Calu3 (cell line): Measurements from ENCODE around the gene GNB2. TPM values are rescaled to one million over a fixed set of nuclear protein-coding genes. Genes with fewer than 3 reads are reported as not detected.
"Not testable (repeated sequence)": the region's sequence is repeated elsewhere in the genome, so short reads cannot be mapped to it uniquely, and the experiment has no call there.

Source experiments
- BruUV-seq: library from RNA; stranded (reverse); fragments of 400-500 nt; replicated peaks from 2 replicates; lab custom pipeline; 2021; lab: Mats Ljungman, UMichigan
- CTCF ChIA-PET: fragments of 300-600 bp; sonication (Branson Sonifier 250); formaldehyde crosslinking; loops from one replicate; lab custom pipeline; 2022; ENCODE audit warnings: antibody characterized with exemption; lab: Charles Lee
- DNase-seq: peaks from one replicate; pipeline ENCODE4 v3.0.0; 2022
- H3K27ac Mint-ChIP-seq: one replicate; pipeline ENCODE4 v1.8.0; 2022; ENCODE audit warnings: mixed read lengths; ENCODE audit not compliant: unreplicated experiment
- H3K27me3 Mint-ChIP-seq: one replicate; pipeline ENCODE4 v1.8.0; 2022; ENCODE audit warnings: mixed read lengths; ENCODE audit not compliant: unreplicated experiment
- H3K36me3 Mint-ChIP-seq: one replicate; pipeline ENCODE4 v1.8.0; 2022; ENCODE audit warnings: mild to moderate bottlenecking, moderate library complexity, mixed read lengths; ENCODE audit not compliant: insufficient read depth, unreplicated experiment
- H3K4me1 Mint-ChIP-seq: one replicate; pipeline ENCODE4 v1.8.0; 2022; ENCODE audit warnings: mild to moderate bottlenecking, low read depth, mixed read lengths; ENCODE audit not compliant: unreplicated experiment
- H3K4me3 Mint-ChIP-seq: one replicate; pipeline ENCODE4 v1.8.0; 2022; ENCODE audit warnings: mild to moderate bottlenecking, low read depth, moderate library complexity, mixed read lengths; ENCODE audit not compliant: unreplicated experiment
- H3K9me3 Mint-ChIP-seq: one replicate; pipeline ENCODE4 v1.8.0; 2022; ENCODE audit warnings: low read depth, mixed read lengths; ENCODE audit not compliant: unreplicated experiment
- CTCF ChIP-seq: fragments of 200-600 bp; IDR thresholded peaks from one replicate; pipeline ENCODE4 v1.8.0; 2022; ENCODE audit warnings: antibody characterized with exemption; ENCODE audit not compliant: unreplicated experiment
- intact Hi-C: fragments of 100-400 bp; cut with micrococcal nuclease; formaldehyde crosslinking; loops from one replicate; pipeline ENCODE4 v1.10.0; 2022; ENCODE audit not compliant: unreplicated experiment
- total RNA-seq: library from RNA; stranded (reverse); gene quantifications from 2 replicates; pipeline ENCODE4 v1.2.3, GENCODE V29; 2022

GNB2 gene
- total RNA-seq, 1 experiment from 2014 or later, result 134 TPM

DNA sequence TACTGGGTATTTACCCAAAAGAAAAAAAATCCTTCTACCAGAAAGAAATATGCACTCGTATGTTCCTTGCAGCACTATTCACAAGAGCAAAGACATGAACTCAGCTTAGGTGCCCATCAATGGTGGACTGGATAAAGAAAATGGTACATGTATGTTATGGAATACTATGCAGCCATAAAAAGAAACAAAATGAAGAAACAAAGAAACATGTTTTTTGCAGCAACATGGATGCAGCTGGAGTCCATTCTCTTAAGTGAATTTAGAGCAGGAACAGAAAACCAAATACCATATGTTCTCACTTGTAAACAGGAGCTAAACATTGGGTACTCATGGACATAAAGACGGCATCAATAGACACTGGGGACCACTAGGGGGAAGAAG is 5.5 kb upstream of the GNB2 start:
- CTCF ChIA-PET, result no interaction called here
- no peaks in the 10 kb centered on the region for H3K9me3 Mint-ChIP-seq
- no peak overlapping the region for H3K27ac Mint-ChIP-seq
- TF ChIP-seq CTCF, result no peak
- no TSS peak for BruUV-seq
- H3K4me1 Mint-ChIP-seq, result no peaks in the 10 kb centered on the region
- intact Hi-C loops, result no loop called here
- H3K4me3 Mint-ChIP-seq, result no peak overlapping the region
- peaks cover 9% of the 10 kb centered on the region for H3K36me3 Mint-ChIP-seq
- H3K27me3 Mint-ChIP-seq, result peaks cover 44% of the 10 kb centered on the region
- DNase-seq, result no peak

DNA sequence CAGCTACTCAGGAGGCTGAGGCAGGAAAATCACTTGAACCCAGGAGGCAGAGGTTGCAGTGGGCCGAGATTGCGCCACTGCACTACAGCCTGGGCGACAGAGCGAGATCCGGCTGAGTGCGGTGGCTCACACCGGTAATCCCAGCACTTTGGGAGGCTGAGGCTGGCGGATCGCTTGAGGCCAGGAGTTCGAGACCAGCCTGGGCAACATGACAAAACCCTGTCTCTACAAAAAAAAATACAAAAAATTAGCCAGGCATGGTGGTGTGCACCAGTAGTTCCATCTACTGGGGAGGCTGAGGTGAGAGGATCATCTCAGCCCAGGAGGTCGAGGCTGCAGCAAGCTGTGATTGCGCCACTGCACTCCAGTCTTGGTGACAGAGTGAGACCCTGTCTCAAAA is 4.4 kb upstream of the GNB2 start:
- CTCF ChIA-PET, H3K4me3 Mint-ChIP-seq, intact Hi-C loops, H3K9me3 Mint-ChIP-seq, DNase-seq, BruUV-seq, H3K27ac Mint-ChIP-seq, H3K4me1 Mint-ChIP-seq: not testable (repeated sequence)
- peaks cover 44% of the 10 kb centered on the region for H3K27me3 Mint-ChIP-seq
- H3K36me3 Mint-ChIP-seq, result peaks cover 19% of the 10 kb centered on the region

DNA sequence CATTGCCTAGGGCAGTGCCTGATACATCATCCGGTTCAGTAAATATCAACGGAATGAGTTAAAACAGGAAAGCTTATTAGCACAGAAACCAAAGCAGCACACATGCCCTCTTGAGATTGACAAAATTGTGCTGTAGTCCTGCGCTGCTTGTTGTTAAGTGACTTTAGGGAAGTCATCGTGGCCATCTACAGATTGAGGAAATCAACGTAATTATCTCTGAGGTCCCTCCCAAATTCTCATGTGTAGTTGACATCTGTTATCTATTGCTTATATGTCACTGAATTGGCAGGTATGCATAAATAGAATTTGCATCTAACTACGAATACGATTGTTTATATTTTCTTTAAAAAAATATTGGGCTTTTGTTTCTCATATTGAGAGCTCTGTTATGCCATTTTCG is 3.5 kb upstream of the GNB2 start:
- Mint-ChIP-seq H3K4me1 (no peaks in the 10 kb centered on the region), H3K27me3 (peaks cover 44% of the 10 kb centered on the region), H3K4me3 (no peak overlapping the region), H3K9me3 (no peaks in the 10 kb centered on the region), H3K27ac (no peak overlapping the region), H3K36me3 (peaks cover 28% of the 10 kb centered on the region)
- no peak for TF ChIP-seq CTCF
- intact Hi-C loops, result no loop called here
- DNase-seq, result no peak
- BruUV-seq, result no TSS peak
- CTCF ChIA-PET, result no interaction called here

DNA sequence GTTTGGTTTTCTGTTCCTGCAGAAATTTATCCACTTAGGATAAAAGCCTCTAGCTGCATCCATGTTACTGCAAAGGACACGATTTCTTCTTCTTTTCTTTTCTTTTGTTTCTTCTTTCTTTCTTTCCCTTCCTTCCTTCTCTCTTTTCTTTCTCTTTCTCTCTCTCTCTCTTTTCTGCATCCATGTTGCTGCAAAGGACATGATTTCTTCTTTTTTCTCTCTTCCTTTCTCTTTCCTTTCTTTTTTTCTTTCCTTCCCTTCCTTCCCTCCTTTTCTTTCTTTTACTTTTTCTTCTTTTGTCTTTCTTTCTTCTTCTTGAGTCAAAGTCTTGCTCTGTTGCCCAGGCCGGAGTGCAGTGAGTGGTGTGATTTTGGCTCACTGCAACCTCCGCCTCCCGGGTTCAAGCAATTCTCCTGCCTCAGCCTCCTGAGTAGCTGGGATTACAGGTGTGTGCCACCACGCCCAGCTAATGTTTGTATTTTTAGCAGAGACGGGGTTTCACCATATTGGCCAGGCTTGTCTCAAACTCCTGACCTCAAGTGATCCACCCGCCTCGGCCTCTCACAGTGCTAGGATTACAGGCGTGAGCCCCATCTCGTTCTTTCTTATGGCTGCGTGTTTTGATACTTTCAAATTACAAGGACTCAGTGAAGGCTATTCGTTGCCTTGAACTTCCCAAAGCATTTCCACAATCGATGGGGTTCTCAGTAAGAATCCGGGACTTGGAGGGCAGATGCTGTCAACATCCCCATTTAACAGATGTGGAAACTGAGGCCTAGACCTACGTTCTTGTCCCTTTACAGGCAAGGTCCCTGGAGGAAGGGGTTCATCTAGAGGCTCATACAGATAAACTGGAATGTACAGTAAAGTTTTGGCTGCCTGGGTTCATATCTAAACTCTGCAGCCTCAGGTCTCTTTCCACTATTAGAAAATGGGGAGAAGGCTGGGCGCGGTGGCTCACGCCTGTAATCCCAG is 1.9 kb upstream of the GNB2 start:
- DNase-seq, result no peak
- BruUV-seq, result no TSS peak
- TF ChIP-seq CTCF, result no peak
- CTCF ChIA-PET, result no interaction called here
- Mint-ChIP-seq H3K36me3 (peaks cover 32% of the 10 kb centered on the region), H3K4me3 (no peak overlapping the region), H3K27me3 (peaks cover 32% of the 10 kb centered on the region), H3K9me3 (no peaks in the 10 kb centered on the region), H3K4me1 (no peaks in the 10 kb centered on the region), H3K27ac (no peak overlapping the region)
- intact Hi-C loops, result no loop called here

DNA sequence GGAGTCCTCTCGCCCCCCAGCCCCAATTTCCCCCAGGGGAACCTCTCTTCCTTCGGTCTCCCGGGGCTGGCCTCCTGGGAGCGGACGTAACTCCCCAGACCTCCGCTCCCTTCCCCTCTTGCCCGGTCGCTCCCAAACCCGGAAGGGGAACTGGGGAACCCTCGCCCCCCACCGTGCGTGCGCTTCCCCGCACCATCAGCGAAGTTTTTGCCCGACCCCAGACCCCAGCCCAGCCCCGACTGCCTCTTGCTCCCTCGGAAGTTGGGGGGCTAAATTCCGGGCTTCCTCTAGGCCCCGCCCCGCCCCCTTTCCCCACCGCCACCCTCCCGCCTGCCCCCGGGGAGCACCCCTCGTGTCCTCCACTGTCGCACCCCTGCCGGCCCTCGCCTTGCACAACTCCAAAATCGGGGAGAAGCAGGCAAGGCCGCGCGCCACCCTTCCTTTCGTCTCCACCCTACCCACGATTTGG is 436 bp downstream of the GNB2 start:
- H3K36me3 Mint-ChIP-seq, result peaks cover 45% of the 10 kb centered on the region
- H3K27ac Mint-ChIP-seq, result peak overlapping the region; percentile 90
- CTCF ChIA-PET, result no interaction called here
- intact Hi-C loops, result no loop called here
- no peak for DNase-seq
- H3K4me3 Mint-ChIP-seq, result peak overlapping the region; percentile 93
- no peaks in the 10 kb centered on the region for H3K4me1 Mint-ChIP-seq
- H3K27me3 Mint-ChIP-seq, result peaks cover 13% of the 10 kb centered on the region
- no peaks in the 10 kb centered on the region for H3K9me3 Mint-ChIP-seq
- no TSS peak for BruUV-seq
- TF ChIP-seq CTCF, result no peak
